Measurements from ENCODE around the gene KIFC1.
"Not testable (repeated sequence)": the region's sequence is repeated elsewhere in the genome, so short reads cannot be mapped to it uniquely, and the experiment has no call there.

KIFC1 gene, protein sequence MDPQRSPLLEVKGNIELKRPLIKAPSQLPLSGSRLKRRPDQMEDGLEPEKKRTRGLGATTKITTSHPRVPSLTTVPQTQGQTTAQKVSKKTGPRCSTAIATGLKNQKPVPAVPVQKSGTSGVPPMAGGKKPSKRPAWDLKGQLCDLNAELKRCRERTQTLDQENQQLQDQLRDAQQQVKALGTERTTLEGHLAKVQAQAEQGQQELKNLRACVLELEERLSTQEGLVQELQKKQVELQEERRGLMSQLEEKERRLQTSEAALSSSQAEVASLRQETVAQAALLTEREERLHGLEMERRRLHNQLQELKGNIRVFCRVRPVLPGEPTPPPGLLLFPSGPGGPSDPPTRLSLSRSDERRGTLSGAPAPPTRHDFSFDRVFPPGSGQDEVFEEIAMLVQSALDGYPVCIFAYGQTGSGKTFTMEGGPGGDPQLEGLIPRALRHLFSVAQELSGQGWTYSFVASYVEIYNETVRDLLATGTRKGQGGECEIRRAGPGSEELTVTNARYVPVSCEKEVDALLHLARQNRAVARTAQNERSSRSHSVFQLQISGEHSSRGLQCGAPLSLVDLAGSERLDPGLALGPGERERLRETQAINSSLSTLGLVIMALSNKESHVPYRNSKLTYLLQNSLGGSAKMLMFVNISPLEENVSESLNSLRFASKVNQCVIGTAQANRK

DNA sequence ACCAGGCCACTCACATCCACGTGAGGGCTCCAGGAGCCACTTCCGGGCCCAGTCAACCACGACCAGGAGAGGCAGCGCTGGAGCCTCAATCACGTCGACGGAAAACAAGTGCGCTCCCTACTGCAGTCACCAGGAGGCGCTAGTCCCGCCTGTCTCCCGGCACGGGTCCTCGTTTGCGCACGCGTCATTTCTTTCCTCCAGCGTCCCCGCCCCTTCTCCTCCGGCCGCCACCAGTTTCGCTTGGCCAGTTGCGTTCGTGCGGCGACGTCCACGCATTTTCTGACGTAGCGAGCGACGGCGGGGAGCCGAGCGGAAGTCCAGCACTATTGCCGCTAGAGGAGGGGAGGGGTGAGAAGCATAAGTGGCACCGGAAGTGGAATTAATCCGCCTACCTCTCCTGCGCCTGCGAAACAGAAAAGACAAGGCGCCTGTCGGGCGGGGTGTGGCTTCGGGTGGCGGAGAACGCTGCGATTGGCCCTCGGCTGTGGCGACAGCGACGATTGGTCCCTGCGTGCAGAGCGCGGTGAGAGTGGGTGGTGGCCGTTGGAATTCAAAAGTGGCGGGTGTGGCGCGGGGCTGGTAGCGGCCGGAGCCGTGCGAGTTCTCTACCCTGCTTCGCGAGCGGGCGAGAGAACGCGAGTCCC lies at the start of gene KIFC1:
Gene KIFC1 (plus strand): TSS at position 546 of the 644 bp plus-strand sequence. CDS start 163 bp downstream, outside the sequence.
- DNase-seq (ENCODE audit: low spot score) = peak; percentile 93
- TF ChIP-seq, protein P1, sequence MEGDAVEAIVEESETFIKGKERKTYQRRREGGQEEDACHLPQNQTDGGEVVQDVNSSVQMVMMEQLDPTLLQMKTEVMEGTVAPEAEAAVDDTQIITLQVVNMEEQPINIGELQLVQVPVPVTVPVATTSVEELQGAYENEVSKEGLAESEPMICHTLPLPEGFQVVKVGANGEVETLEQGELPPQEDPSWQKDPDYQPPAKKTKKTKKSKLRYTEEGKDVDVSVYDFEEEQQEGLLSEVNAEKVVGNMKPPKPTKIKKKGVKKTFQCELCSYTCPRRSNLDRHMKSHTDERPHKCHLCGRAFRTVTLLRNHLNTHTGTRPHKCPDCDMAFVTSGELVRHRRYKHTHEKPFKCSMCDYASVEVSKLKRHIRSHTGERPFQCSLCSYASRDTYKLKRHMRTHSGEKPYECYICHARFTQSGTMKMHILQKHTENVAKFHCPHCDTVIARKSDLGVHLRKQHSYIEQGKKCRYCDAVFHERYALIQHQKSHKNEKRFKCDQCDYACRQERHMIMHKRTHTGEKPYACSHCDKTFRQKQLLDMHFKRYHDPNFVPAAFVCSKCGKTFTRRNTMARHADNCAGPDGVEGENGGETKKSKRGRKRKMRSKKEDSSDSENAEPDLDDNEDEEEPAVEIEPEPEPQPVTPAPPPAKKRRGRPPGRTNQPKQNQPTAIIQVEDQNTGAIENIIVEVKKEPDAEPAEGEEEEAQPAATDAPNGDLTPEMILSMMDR (IDR thresholded peaks at IDR 0.05; ENCODE audit: extremely low read depth, missing control alignments) = peak; percentile 74

DNA sequence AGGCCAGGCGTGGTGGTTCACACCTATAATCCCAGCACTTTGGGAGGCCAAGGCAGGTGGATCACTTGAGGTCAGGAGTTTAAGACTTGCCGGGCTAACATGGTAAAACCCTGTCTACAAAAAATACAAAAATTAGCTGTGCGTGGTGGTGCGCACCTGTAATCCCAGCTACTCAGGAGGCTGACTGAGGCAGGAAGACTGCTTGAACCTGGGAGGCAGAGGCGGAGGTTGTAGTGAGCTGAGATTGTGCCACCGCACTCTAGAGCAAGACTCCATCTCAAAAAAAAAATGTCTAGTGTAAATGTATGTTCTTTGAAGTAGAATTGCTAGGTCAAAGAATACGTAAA lies 48.0 kb upstream of the KIFC1 start:
- not testable (repeated sequence) for DNase-seq (ENCODE audit: low spot score)

DNA sequence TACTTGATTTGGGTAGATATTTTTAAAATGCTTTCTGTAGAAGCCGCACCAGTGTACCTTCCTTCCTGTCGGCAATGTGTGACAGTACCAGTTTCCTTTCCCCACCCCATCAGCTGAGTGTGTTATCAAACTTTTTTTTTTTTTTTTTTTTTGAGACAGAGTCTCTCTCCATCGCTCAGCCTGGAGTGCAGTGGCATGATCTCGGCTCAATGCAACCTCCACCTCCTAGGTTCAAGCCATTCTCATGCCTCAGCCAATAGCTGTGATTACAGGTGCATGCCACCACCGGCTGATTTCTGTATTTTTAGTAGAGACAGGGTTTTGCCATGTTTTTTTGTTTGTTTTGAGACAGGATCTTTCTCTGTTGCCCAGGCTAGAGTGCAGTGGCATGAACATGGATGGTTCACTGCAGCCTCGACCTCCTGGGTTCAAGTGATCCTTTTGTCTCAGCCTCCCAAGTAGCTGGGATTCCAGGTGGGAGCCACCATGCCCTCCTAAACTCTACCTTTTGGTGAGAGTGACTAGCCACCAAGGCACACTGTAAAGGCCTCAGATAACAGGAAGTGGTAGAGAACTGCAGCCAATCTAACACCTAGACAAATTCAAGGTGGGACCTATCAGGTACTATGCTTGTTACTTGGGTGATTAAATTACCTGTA lies 47.5 kb upstream of the KIFC1 start:
- TF ChIP-seq, protein P1 (IDR thresholded peaks at IDR 0.05; ENCODE audit: extremely low read depth, missing control alignments) = no peak

DNA sequence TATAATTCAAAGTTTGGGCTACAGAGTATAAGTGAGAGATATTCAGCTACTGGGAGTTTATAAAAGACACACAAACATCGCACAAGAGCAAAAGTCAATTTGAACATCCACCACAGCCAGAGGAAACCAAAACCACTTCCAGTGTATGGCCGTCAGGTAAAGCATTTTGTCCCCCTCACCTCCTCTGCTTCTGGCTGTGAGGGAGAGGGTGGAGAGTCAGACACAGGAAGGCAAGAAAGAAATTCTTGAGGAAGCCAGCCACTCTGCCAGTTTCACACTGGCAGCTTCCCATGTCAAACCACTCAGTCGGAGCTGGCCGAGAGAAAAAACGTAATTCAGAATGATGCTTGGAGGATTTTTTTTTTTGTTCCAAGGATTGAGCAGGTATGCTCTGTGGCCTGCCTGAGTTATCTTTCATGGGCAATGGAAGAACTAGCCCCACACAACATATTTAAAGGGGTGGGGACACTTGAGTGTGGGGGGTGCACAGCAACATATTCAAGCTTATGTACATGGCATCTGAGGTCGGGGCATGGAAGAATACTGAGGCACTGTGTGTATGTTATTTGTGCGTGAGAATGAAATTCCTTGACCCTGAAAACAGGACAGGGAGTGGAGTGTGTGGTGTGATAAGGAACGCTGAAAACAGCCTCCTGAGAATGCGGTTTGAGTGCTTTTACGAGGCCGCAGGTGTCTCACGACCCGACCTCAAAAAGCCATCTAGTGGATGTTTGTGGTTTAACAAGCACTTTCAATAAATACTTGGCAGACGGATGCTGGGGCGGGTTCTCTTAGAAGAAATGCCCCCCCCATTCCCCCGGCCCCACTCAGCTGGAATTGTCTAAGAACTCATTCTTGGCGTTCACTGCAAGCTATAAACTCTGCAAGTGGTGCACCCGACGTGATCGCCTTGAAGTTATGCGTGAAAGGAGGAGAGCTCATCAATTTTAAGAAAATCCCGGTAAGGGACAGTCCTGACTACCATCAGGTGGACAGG lies 46.6 kb upstream of the KIFC1 start:
- TF ChIP-seq, protein P1 (IDR thresholded peaks at IDR 0.05; ENCODE audit: extremely low read depth, missing control alignments) = peak; percentile 25
- peak; percentile 73 for DNase-seq (ENCODE audit: low spot score)

More for the DNA sequence above, 47.5 kb upstream of the KIFC1 start:
- peak; percentile 57 for DNase-seq (ENCODE audit: low spot score)

DNA sequence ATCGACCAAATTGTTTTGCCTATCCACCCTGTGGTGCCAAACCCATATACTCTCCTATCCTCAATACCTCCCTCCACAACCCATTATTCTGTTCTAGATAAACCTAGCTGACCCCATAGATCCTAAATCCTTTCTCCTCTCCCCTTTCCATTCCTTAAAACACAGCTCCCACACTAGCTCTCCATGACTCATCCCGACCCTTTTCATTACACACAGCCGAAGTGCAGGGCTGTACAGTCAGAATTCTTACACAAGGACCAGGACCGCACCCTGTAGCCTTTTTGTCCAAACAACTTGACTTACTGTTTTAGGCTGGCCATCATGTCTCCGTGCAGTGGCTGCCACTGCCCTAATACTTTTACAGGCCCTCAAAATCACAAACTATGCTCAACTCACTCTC lies 44.7 kb upstream of the KIFC1 start:
- DNase-seq (ENCODE audit: low spot score) = not testable (repeated sequence)

DNA sequence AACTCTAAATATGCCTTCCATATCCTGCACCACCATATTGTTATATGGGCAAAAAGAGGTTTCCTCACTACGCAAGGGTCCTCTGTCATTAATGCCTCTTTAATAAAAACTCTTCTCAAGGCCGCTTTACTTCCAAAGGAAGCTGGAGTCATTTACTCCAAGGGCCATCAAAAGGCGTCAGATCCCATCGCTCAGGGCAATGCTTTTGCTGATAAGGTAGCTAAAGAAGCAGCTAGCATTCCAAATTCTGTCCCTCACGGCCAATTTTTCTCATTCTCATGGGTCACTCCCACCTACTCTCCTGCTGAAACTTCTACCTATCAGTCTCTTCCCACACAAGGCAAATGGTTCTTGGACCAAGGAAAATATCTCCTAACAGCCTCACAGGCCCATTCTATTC lies 43.8 kb upstream of the KIFC1 start:
- TF ChIP-seq, protein P1 (IDR thresholded peaks at IDR 0.05; ENCODE audit: extremely low read depth, missing control alignments) = no peak

DNA sequence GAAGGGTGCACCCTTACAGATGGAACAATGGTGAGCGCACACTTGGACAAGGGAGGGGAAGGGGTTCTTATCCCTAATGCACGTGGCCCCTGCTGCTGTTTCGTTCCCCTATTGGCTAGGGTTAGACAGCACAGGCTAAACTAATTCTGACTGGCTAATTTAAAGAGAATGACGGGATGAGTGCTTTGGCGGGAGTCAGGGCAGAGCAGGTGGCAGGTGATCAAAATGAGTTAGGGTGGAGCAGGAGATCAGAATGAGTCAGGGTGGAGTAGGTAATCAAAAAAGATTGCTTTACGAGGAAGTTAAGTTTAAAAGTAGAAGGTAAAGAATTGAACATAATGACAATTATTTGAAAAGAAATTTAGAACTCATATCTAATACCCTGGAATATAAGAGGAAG lies 35.8 kb upstream of the KIFC1 start:
- DNase-seq (ENCODE audit: low spot score) = not testable (repeated sequence)

More for the DNA sequence above, 43.8 kb upstream of the KIFC1 start:
- DNase-seq (ENCODE audit: low spot score) = no peak

DNA sequence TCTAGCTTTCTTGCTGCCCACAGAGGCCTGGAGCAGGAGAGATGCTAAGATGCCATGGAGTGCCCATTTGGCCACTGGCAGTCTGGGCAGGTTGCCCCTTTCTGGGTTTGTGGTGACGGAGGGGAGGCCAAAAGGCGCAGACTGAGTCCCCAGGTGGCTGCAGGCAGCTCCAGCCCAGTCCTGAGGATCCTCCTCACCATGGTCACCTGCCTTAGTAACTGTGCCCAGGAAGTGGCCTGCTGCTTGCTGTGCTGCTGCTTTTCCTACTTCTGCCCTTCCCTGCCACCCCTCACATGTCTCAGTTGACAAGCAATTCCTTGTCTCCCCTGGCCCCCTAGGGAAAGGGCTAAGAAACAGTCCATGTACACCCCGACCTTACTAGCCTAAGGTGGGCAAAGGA lies 35.3 kb upstream of the KIFC1 start:
- no peak for DNase-seq (ENCODE audit: low spot score)
- TF ChIP-seq, protein P1 (IDR thresholded peaks at IDR 0.05; ENCODE audit: extremely low read depth, missing control alignments) = no peak

DNA sequence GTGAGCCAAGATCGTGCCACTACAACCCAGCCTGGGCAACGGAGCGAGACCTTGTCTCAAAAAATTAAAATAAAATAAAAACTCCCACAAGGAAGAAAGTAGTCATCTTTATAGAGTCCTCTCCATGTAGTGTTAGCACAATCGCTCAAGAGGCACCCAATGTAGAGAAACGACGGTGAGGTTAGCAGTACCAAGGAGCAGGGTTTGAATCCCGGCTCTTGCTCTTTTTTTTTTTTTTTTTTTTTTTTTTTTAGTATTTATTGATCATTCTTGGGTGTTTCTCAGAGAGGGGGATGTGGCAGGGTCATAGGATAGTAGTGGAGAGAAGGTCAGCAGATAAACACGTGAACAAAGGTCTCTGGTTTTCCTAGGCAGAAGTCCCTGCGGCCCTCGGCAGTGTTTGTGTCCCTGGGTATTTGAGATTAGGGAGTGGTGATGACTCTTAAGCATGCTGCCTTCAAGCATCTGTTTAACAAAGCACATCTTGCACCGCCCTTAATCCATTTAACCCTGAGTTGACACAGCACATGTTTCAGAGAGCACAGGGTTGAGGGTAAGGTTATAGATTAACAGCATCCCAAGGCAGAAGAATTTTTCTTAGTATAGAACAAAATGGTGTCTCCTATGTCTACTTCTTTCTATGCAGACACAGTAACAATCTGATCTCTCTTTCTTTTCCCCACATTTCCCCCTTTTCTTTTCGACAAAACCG lies 34.3 kb upstream of the KIFC1 start:
- DNase-seq (ENCODE audit: low spot score) = not testable (repeated sequence)
